Measurements from ENCODE around the gene TMEM150A. TPM values are rescaled to one million over a fixed set of nuclear protein-coding genes. Genes with fewer than 3 reads are reported as not detected.

TMEM150A gene
- total and polyA plus RNA-seq, 2 of the 13 experiments (the other 11 are each of a cell fraction or from before 2014, with no cell fraction given), result 30.1 to 70.4 TPM

DNA sequence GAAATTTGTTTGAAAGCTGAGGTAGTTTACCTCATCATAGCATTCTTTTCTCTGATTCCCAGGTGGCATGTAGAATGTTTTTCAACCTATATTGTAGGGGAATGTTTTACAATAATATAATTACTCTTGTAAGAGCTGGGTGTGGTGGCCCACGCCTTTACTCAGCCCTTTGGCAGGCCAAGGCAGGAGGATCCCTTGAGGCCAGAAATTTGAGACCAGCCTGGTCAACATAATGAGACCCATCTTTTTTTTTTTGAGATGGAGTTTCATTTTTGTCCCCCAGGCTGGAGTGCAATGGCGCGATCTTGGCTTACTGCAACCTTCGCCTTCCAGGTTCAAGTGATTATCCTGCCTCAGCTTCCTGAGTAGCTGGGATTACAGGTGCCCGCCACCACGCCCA is 17.1 kb upstream of the TMEM150A start (continued):
- TF ChIP-seq ZHX2 (IDR thresholded peaks at IDR 0.05; ENCODE audit: low read depth), result no peak
- no peak for TF ChIP-seq ZHX2 (CRISPR knock-in tag; IDR thresholded peaks at IDR 0.05; ENCODE audit: borderline replicate concordance)
- no peak for TF ChIP-seq TCF7L2 (IDR thresholded peaks at IDR 0.05; ENCODE audit: low read depth, low read length)
- TF ChIP-seq ZNF354B (CRISPR knock-in tag; IDR thresholded peaks at IDR 0.05), result no peak
- no peak for TF ChIP-seq FOXO4 (CRISPR knock-in tag; conservative IDR thresholded peaks at IDR 0.05)
- TF ChIP-seq ZNF431 (CRISPR knock-in tag; IDR thresholded peaks at IDR 0.05; ENCODE audit: borderline replicate concordance, low read depth), result no peak
- TF ChIP-seq FOXJ3 (CRISPR knock-in tag; IDR thresholded peaks at IDR 0.05; ENCODE audit: borderline replicate concordance), result no peak
